Measurements from ENCODE around the gene ENO3. TPM values are rescaled to one million over a fixed set of nuclear protein-coding genes. Genes with fewer than 3 reads are reported as not detected.

The ENO3 gene
- total RNA-seq, 1 donor from 2014 or later, result 52.7 TPM

DNA sequence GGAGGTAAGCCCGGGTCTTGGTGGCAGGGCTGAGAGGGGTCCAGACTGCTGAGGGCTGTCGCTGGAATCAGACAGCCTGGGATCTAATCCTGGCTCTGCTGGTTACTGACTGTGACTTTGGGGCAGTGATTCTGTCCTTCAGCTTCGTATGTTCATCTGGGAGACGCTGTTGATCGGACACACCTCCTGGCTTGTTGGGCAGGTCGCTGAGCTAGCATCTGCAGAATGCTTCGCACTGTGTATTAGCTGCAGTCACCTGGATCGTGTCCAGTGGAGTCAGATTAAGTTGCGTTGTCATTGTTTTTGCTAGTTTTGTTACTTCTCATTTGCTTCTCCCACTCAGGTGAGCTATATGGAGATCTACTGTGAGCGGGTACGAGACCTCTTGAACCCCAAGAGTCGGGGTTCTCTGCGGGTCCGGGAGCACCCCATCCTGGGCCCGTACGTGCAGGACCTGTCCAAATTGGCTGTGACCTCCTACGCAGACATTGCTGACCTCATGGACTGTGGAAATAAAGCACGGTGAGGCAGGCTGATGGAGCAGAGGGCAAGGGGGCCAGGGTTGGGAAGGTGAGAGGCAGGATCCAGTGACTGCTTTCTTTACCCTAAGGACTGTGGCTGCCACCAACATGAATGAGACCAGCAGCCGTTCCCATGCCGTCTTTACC, 51.3 kb downstream of the ENO3 start:
- no peak for DNase-seq (ENCODE audit: low spot score)
- no peak for ATAC-seq

DNA sequence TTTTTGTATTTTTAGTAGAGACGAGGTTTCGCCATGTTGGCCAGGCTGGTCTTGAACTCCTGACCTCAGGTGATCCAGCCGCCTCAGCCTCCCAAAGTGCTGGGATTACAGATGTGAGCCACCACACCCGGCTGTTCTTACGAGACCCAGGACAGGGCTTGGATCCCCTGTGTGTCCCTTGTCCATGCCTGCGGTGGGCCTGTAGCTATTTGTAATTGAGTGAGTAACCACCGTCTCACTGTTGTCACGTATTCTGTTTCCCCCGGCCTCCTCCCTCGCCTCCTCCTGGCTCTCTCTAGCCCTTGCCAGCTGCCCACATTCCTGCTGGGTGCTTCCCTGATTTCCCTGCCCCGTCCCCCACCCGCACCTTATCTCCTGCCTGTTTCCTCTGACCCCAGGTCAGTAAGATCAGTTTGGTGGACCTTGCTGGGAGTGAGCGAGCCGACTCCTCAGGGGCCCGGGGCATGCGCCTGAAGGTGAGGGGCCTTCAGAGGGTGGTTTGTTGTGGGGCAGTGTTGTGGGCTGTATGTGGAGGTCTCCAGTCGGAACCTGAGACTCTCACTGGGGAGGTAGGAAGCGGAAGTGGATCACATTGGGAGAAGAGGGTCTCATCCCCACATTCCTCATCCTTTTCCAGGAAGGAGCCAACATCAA, 52.4 kb downstream of the ENO3 start:
- DNase-seq (ENCODE audit: low spot score), result no peak
- ATAC-seq, result no peak

Other genes starting within 250 kb of the ENO3 start
- gene PELP1, start 247.0 kb upstream of the ENO3 start, total RNA-seq, result 17.5 TPM
- gene ARRB2, start 240.5 kb upstream of the ENO3 start, total RNA-seq, result 26.2 TPM
- gene MED11, start 219.7 kb upstream of the ENO3 start, total RNA-seq, result 13.3 TPM
- gene ZMYND15, start 211.3 kb upstream of the ENO3 start, total RNA-seq, result 0.63 TPM
- 14.5 TPM for gene CXCL16, start 211.2 kb upstream of the ENO3 start, total RNA-seq
- 79.0 TPM for gene TM4SF5, start 179.2 kb upstream of the ENO3 start, total RNA-seq
- gene VMO1, start 164.8 kb upstream of the ENO3 start, total RNA-seq, result 8.2 TPM
- 28.0 TPM for gene GLTPD2, start 162.2 kb upstream of the ENO3 start, total RNA-seq
- gene PSMB6, start 155.0 kb upstream of the ENO3 start, total RNA-seq, result 79.1 TPM
- gene PLD2, start 144.0 kb upstream of the ENO3 start, total RNA-seq, result 8.5 TPM
- gene MINK1, start 117.8 kb upstream of the ENO3 start, total RNA-seq, result 34.1 TPM
- 4.1 TPM for gene C17orf107, start 51.6 kb upstream of the ENO3 start, total RNA-seq
- 3.1 TPM for gene CHRNE, start 48.0 kb upstream of the ENO3 start, total RNA-seq
- not detected for gene GP1BA, start 18.8 kb upstream of the ENO3 start, total RNA-seq
- gene SLC25A11, start 11.1 kb upstream of the ENO3 start, total RNA-seq, result 44.7 TPM
- gene RNF167, start 10.9 kb upstream of the ENO3 start, total RNA-seq, result 78.9 TPM
- gene PFN1, start 2.6 kb upstream of the ENO3 start, total RNA-seq, result 254 TPM
- 20.3 TPM for gene SPAG7, start 16.7 kb downstream of the ENO3 start, total RNA-seq
- 17.7 TPM for gene CAMTA2, start 36.6 kb downstream of the ENO3 start, total RNA-seq
- 0.88 TPM for gene INCA1, start 46.4 kb downstream of the ENO3 start, total RNA-seq
- gene KIF1C, start 46.8 kb downstream of the ENO3 start, total RNA-seq, result 126 TPM
- gene SLC52A1, start 84.3 kb downstream of the ENO3 start, total RNA-seq, result 0.08 TPM
- gene ZFP3, start 127.3 kb downstream of the ENO3 start, total RNA-seq, result 0.83 TPM
- gene ZNF232, start 160.8 kb downstream of the ENO3 start, total RNA-seq, result 5.3 TPM
- gene USP6, start 164.9 kb downstream of the ENO3 start, total RNA-seq, result 0.08 TPM
- gene ZNF594, start 240.7 kb downstream of the ENO3 start, total RNA-seq, result 2.3 TPM